K562 (cell line): ENCODE results near the gene ZSWIM9.

Experiments used
- CTCF ChIP-seq, 3 experiments: IDR thresholded peaks in 2 of 3; conservative IDR thresholded peaks in 1 of 3; 2 replicates each; pipeline ENCODE4 v1.5.1; 2011 to 2012; ENCODE audit warnings: low read length in 3 of 3, mild to moderate bottlenecking in 3 of 3, control low read depth in 2 of 3, improper control_type of control experiment in 1 of 3, inconsistent platforms in 1 of 3, low read depth in 1 of 3, mixed read lengths in 1 of 3, moderate library complexity in 1 of 3; ENCODE audit not compliant: insufficient read depth in 2 of 3
- FOXM1 ChIP-seq, 2 experiments: fragments of 450-650 bp in 1 of 2; sonication (generic) in 1 of 2; formaldehyde crosslinking in 1 of 2; IDR thresholded peaks; 2 replicates each; pipeline versions ENCODE4 v1.6.1 to v1.9.0; 2017 to 2022; ENCODE audit warnings: low read depth in 2 of 2, mild to moderate bottlenecking in 2 of 2, missing genetic modification reagents in 1 of 2, moderate library complexity in 1 of 2

GRCh38 chr19:48152551-48152950 lies 17.9 kb upstream of the ZSWIM9 start:
- TF ChIP-seq CTCF (IDR thresholded peaks at IDR 0.05 in 2 of 3, conservative IDR thresholded peaks at IDR 0.05 in 1 of 3; ENCODE audit: insufficient read depth in 2 of 3, low read depth in 1 of 3, low read length in 3 of 3) (peak; percentile 70 to 89 (median 74)), FOXM1 (IDR thresholded peaks at IDR 0.05; ENCODE audit: low read depth) (no peak), FOXM1 (CRISPR knock-in tag; IDR thresholded peaks at IDR 0.05; ENCODE audit: low read depth) (no peak)
